Keratinocyte (primary cell): Measurements from ENCODE around the gene RFC5. TPM values are rescaled to one million over a fixed set of nuclear protein-coding genes. Genes with fewer than 3 reads are reported as not detected.

ENCODE experiments used
- DNase-seq: peaks from one replicate; pipeline ENCODE4 v3.0.0-alpha.2; 2011; ENCODE audit warnings: low read depth, missing footprints, low spot score
- FAIRE-seq: peaks from 2 replicates; lab custom pipeline; 2011; peaks lifted over from hg19 to GRCh38; lab: Jason Lieb, UNC
- H2AFZ ChIP-seq: 2 replicates; pipeline ENCODE4 v1.6.0; 2012; ENCODE audit warnings: low read length, control low read depth, inconsistent platforms; ENCODE audit not compliant: control insufficient read depth
- H3K27ac ChIP-seq: 2 replicates; pipeline ENCODE4 v1.5.1; 2011; ENCODE audit warnings: low read length; ENCODE audit not compliant: control insufficient read depth, insufficient read depth
- H3K27me3 ChIP-seq: 3 replicates; pipeline ENCODE4 v1.6.0; 2011; ENCODE audit warnings: low read length; ENCODE audit not compliant: control insufficient read depth, insufficient read depth; ENCODE audit errors: extremely low read depth
- H3K36me3 ChIP-seq, 2 experiments: 2 replicates in 1 of 2; 3 replicates in 1 of 2; pipeline ENCODE4 v1.5.1; 2011; ENCODE audit warnings: low read length in 2 of 2, mild to moderate bottlenecking in 1 of 2; ENCODE audit not compliant: control insufficient read depth in 2 of 2, insufficient read depth in 2 of 2; ENCODE audit errors: extremely low read depth in 1 of 2
- H3K4me1 ChIP-seq: 3 replicates; pipeline ENCODE4 v1.5.1; 2011; ENCODE audit warnings: low read length; ENCODE audit not compliant: control insufficient read depth, insufficient read depth; ENCODE audit errors: extremely low read depth
- H3K4me2 ChIP-seq: 3 replicates; pipeline ENCODE4 v1.6.0; 2011; ENCODE audit warnings: low read depth, low read length; ENCODE audit not compliant: control insufficient read depth, insufficient read depth; ENCODE audit errors: extremely low read depth
- H3K4me3 ChIP-seq, 3 experiments: fragments of 200-600 bp in 1 of 3; sonication (generic) in 1 of 3; 2 replicates in 2 of 3; 3 replicates in 1 of 3; pipeline ENCODE4 v1.5.1; 2011 to 2016; ENCODE audit warnings: low read length in 3 of 3, mild to moderate bottlenecking in 3 of 3, control low read depth in 2 of 3, inconsistent platforms in 1 of 3, low read depth in 1 of 3, mixed read lengths in 1 of 3, mixed run types in 1 of 3, moderate library complexity in 1 of 3; ENCODE audit not compliant: control insufficient read depth in 2 of 3, insufficient read depth in 2 of 3; ENCODE audit errors: extremely low read depth in 1 of 3
- H3K79me2 ChIP-seq: 2 replicates; pipeline ENCODE4 v1.6.0; 2012; ENCODE audit warnings: low read length; ENCODE audit not compliant: control insufficient read depth, insufficient read depth
- H3K9ac ChIP-seq: 3 replicates; pipeline ENCODE4 v1.6.0; 2011; ENCODE audit warnings: low read length; ENCODE audit not compliant: control insufficient read depth, insufficient read depth; ENCODE audit errors: extremely low read depth
- H3K9me1 ChIP-seq: 3 replicates; pipeline ENCODE4 v1.6.0; 2011; ENCODE audit warnings: low read length; ENCODE audit not compliant: control insufficient read depth, insufficient read depth; ENCODE audit errors: extremely low read depth
- H3K9me3 ChIP-seq: 2 replicates; pipeline ENCODE4 v1.5.1; 2012; ENCODE audit warnings: low read depth, low read length; ENCODE audit not compliant: control insufficient read depth
- H4K20me1 ChIP-seq: 3 replicates; pipeline ENCODE4 v1.6.0; 2011; ENCODE audit warnings: low read length; ENCODE audit not compliant: control insufficient read depth, insufficient read depth; ENCODE audit errors: extremely low read depth
- CTCF ChIP-seq, 3 experiments: IDR thresholded peaks in 1 of 3; conservative IDR thresholded peaks in 1 of 3; optimal IDR thresholded peaks in 1 of 3; 2 replicates in 2 of 3; 3 replicates in 1 of 3; pipeline versions ENCODE3 to v1.5.1; 2011; ENCODE audit warnings: low read length in 3 of 3, mild to moderate bottlenecking in 3 of 3, moderate library complexity in 2 of 3, control low read depth in 1 of 3, inconsistent platforms in 1 of 3; ENCODE audit not compliant: insufficient read depth in 2 of 3; ENCODE audit errors: extremely low read depth in 1 of 3
- EZH2 ChIP-seq: IDR thresholded peaks from one replicate; pipeline ENCODE4 v1.6.1; 2012; ENCODE audit warnings: inconsistent platforms, mild to moderate bottlenecking, low read length, moderate library complexity
- dilution Hi-C: fragments of 300-500 bp; cut with MboI; formaldehyde crosslinking; loops from one replicate; pipeline ENCODE4 v1.7.0; 2020; ENCODE audit warnings: low sequenced_read_pairs; ENCODE audit not compliant: extremely low pct_ligation_motif_present
- polyA plus RNA-seq, 5 experiments: library from polyadenylated mRNA; depleted of rRNA in 3 of 5; stranded (reverse) in 3 of 5; stranded (forward) in 1 of 5; unstranded in 1 of 5; fragments of >200 nt; gene quantifications; 1 replicate in 1 of 5; 2 replicates in 3 of 5; 3 replicates in 1 of 5; pipeline versions ENCODE4 v1.2.1 to v1.2.3, GENCODE V29; 2011 to 2012; ENCODE audit warnings: missing spikeins in 2 of 5, low read depth in 1 of 5, low replicate concordance in 1 of 5

The RFC5 gene
- polyA plus RNA-seq, 1 donor (not counting 4 experiments of a cell fraction or from before 2014, with no cell fraction given): 24.0 TPM

GRCh38 chr12:118055865-118056773, 39.6 kb downstream of the RFC5 start:
- Histone ChIP-seq H3K4me2 (no peak overlapping the region), H3K4me1 (peaks cover 27% of the 10 kb centered on the region), H4K20me1 (no peaks in the 10 kb centered on the region), H3K4me3 (no peak overlapping the region), H3K9ac (no peak overlapping the region), H2AFZ (no peak overlapping the region), H3K27ac (no peak overlapping the region), H3K9me1 (no peaks in the 10 kb centered on the region), H3K27me3 (no peaks in the 10 kb centered on the region), H3K36me3 (peaks cover 0 to 2% of the 10 kb centered on the region in 2 experiments), H3K79me2 (peaks cover 43% of the 10 kb centered on the region), H3K9me3 (no peaks in the 10 kb centered on the region)
- dilution Hi-C loops: no loop called here
- FAIRE-seq: no peak
- no peak for TF ChIP-seq CTCF (optimal IDR thresholded peaks at IDR 0.05 in 1 of 3, IDR thresholded peaks at IDR 0.05 in 1 of 3, conservative IDR thresholded peaks at IDR 0.05 in 1 of 3; ENCODE audit: extremely low read depth in 1 of 3, insufficient read depth in 2 of 3, low read length in 3 of 3)
- TF ChIP-seq EZH2: no peak
- no peak for DNase-seq

- Histone ChIP-seq H2AFZ (no peak overlapping the region), H3K27ac (no peak overlapping the region), H3K4me3 (no peak overlapping the region), H3K4me2 (no peak overlapping the region), H3K9me1 (no peaks in the 10 kb centered on the region), H3K4me1 (peaks cover 24% of the 10 kb centered on the region), H3K9me3 (no peaks in the 10 kb centered on the region), H3K27me3 (no peaks in the 10 kb centered on the region), H3K9ac (no peak overlapping the region), H3K79me2 (peaks cover 45% of the 10 kb centered on the region), H4K20me1 (no peaks in the 10 kb centered on the region), H3K36me3 (no peaks in the 10 kb centered on the region)
- FAIRE-seq (no peak), DNase-seq (no peak)
- dilution Hi-C loops: no loop called here
- TF ChIP-seq EZH2: no peak
- no peak for TF ChIP-seq CTCF (optimal IDR thresholded peaks at IDR 0.05 in 1 of 3, IDR thresholded peaks at IDR 0.05 in 1 of 3, conservative IDR thresholded peaks at IDR 0.05 in 1 of 3; ENCODE audit: extremely low read depth in 1 of 3, insufficient read depth in 2 of 3, low read length in 3 of 3)
Measured at GRCh38 chr12:118058227-118058626, 41.7 kb downstream of the RFC5 start.
